ENCODE measurements around the gene SULT6B1.
A peak's percentile ranks its signal among the peaks of the same experiment; 100 is the strongest.
"Not testable (repeated sequence)": the region's sequence is repeated elsewhere in the genome, so short reads cannot be mapped to it uniquely, and the experiment has no call there.

SULT6B1 gene

DNA sequence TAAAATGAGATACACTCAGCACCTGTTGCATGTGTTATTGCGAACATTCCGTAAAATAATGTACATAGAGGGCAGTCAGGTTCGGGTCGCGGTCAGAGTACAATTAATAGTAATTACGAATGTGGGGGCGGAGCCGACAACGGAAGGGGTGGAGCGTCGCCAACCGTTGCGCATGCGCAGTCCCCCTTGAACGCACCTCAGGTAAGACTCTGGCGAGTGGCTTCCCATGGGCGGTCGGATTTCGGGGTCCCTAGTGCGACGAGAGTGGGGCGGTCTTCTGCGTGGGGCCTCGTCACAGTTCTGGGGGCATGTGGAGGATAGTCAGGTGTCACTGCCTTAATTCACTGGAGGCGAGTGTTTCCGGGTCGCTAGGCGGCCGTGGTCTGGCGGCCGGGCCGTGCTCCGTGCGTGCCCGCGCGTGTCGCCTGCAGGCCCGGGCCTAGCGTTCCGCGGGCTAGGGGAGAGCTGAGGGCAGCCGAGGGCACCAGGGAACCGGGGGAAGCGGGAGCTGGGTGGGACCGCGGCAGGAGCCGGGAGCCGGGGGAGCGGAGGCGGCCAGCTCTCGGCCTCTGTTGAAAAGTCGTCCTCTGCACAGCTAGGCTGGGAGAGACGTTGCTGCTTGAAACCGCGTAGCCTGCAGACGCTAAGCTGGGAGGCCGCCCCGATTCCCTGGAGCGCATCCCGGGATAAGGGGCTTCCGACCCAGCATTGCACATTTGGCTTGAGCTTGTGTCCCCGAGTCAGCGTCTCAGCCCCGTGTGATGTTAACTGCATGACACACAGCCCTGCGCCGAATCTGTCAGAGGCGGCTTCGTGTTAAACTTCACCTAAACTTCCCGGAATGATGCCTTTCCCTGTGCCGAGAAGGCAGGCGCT lies 8.1 kb upstream of the SULT6B1 start, which contains the start of gene CEBPZOS:
TSS of gene CEBPZOS (plus strand) at position 177 of the 876 bp plus-strand sequence. CDS start 3,209 bp downstream, outside the sequence.
- Histone ChIP-seq H3K9ac (ENCODE audit: low read length in 2 of 2) (peak within 1 kb of the TSS; percentile 52 to 93), H3K36me3 (ENCODE audit: control insufficient read depth in 2 of 2, insufficient read depth in 2 of 2, low read length in 2 of 2) (peaks cover 3 to 7% of the 10 kb centered on the region in 2 donors)

DNA sequence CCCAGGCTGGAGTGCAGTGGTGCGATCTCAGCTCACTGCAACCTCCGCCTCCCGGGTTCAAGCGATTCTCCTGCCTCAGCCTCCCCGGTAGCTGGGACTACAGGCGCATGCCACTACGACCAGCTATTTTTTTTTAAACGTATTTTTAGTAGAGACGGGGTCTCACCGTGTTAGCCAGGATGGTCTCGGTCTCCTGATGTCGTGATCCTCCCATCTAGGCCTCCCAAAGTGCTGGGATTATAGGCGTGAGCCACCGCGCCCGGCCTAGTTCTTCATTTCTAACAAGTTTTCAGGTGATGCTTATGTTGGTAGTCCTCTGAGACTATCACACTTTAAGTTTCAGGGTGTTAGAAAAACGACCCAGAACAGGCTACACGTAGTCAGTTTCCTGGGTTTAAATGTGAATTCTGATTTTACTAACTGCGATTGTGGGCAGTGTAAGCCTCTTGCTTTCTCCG lies 7.4 kb upstream of the SULT6B1 start:
- Histone ChIP-seq H3K27ac (ENCODE audit: low read length) (peak overlapping the region; percentile 82), H3K4me1 (ENCODE audit: control insufficient read depth, insufficient read depth, low read length) (peaks cover 14% of the 10 kb centered on the region), H3K4me3 (ENCODE audit: low read length in 2 of 2) (peak overlapping the region; percentile 90 to 97), H3K9ac (ENCODE audit: low read length in 2 of 2) (peak overlapping the region; percentile 52 to 93)
- H3K36me3 ChIP-seq (ENCODE audit: control insufficient read depth in 2 of 2, insufficient read depth in 2 of 2, low read length in 2 of 2); H3K27me3 ChIP-seq (ENCODE audit: control insufficient read depth in 1 of 2, insufficient read depth in 2 of 2, low read length in 2 of 2); H3K9me3 ChIP-seq (ENCODE audit: control insufficient read depth in 2 of 2, low read length in 2 of 2): not testable (repeated sequence)

More for the DNA sequence above, 8.1 kb upstream of the SULT6B1 start, which contains the start of gene CEBPZOS:
- Histone ChIP-seq H3K27ac (ENCODE audit: low read length) (peak within 1 kb of the TSS; percentile 82), H3K9me3 (ENCODE audit: control insufficient read depth in 2 of 2, low read length in 2 of 2) (no peaks in the 10 kb centered on the region), H3K27me3 (ENCODE audit: control insufficient read depth in 1 of 2, insufficient read depth in 2 of 2, low read length in 2 of 2) (no peaks in the 10 kb centered on the region), H3K4me3 (ENCODE audit: low read length in 2 of 2) (peak within 1 kb of the TSS; percentile 90 to 97), H3K4me1 (ENCODE audit: control insufficient read depth, insufficient read depth, low read length) (peaks cover 14% of the 10 kb centered on the region)

DNA sequence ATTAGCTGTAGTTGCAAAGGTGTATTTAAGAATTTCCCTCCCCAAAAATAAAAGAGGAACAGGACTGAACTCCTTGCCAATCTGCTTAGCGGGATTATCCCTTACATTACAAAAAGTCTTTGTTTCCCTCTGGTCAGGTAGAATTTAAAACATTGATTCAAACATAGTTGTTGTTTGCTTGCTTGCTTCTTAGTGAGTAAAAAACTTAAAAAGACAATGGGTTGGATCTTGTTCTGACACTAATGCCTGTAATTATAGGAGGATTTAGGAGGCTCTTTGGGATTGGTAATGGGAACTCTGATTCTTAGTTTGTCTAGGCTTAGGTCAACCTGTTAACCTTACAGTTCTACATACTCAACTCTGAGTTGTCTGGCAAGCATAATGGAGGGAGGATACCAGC lies 4.1 kb upstream of the SULT6B1 start:
- Histone ChIP-seq H3K9me3 (ENCODE audit: control insufficient read depth in 2 of 2, low read length in 2 of 2) (no peaks in the 10 kb centered on the region), H3K27me3 (ENCODE audit: control insufficient read depth in 1 of 2, insufficient read depth in 2 of 2, low read length in 2 of 2) (no peaks in the 10 kb centered on the region), H3K27ac (ENCODE audit: low read length) (no peak overlapping the region), H3K9ac (ENCODE audit: low read length in 2 of 2) (no peak overlapping the region), H3K4me3 (ENCODE audit: low read length in 2 of 2) (no peak overlapping the region), H3K4me1 (ENCODE audit: control insufficient read depth, insufficient read depth, low read length) (peaks cover 9% of the 10 kb centered on the region), H3K36me3 (ENCODE audit: control insufficient read depth in 2 of 2, insufficient read depth in 2 of 2, low read length in 2 of 2) (no peaks in the 10 kb centered on the region)

DNA sequence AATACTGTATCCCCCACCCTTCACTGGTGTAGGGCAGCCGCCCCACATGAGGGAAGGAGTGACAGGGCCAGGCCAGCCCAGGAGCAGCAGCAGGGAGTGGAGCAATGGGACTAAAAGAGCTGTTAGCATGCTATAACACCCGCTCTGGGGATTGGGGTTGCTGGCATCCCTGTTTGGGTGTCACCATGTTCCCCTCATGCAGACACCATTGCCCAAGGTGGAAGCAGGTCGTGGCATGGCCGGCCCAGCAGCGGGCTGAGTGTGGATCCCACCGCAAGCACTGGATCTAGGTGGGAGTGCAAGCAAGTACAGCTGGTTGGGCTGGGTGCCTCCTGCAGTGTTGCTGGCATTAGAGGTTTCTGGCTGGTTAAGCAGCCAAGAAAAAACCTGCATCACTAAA lies 3.3 kb upstream of the SULT6B1 start:
- no peak overlapping the region for H3K27ac ChIP-seq (ENCODE audit: low read length)
- no peak overlapping the region for H3K9ac ChIP-seq (ENCODE audit: low read length in 2 of 2)
- H3K27me3 ChIP-seq (ENCODE audit: control insufficient read depth in 1 of 2, insufficient read depth in 2 of 2, low read length in 2 of 2) = no peaks in the 10 kb centered on the region
- H3K4me1 ChIP-seq (ENCODE audit: control insufficient read depth, insufficient read depth, low read length) = peaks cover 3% of the 10 kb centered on the region
- H3K4me3 ChIP-seq (ENCODE audit: low read length in 2 of 2) = no peak overlapping the region
- no peaks in the 10 kb centered on the region for H3K9me3 ChIP-seq (ENCODE audit: control insufficient read depth in 2 of 2, low read length in 2 of 2)
- no peaks in the 10 kb centered on the region for H3K36me3 ChIP-seq (ENCODE audit: control insufficient read depth in 2 of 2, insufficient read depth in 2 of 2, low read length in 2 of 2)

DNA sequence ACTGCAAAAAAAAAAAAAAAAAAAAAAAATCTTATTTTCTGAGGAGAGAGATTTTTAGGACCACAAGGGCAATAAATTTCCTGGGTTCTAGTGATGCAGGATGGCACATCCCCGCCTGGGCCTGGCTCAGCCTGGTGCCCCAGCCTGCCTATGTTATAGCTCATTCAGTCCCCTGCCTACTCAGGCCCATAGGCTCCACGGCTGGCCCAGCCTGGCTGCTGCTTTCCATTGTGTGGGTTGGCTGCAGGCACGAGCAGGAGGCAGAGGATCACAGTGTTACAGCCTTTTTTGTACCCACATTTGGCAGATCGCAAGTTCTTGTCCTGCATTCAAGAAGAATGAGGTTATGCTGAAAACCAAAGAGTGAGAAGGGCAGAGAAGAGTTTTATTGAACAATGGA lies 2.8 kb upstream of the SULT6B1 start:
- Histone ChIP-seq H3K4me3 (ENCODE audit: low read length in 2 of 2) (no peak overlapping the region), H3K36me3 (ENCODE audit: control insufficient read depth in 2 of 2, insufficient read depth in 2 of 2, low read length in 2 of 2) (no peaks in the 10 kb centered on the region), H3K9me3 (ENCODE audit: control insufficient read depth in 2 of 2, low read length in 2 of 2) (no peaks in the 10 kb centered on the region), H3K9ac (ENCODE audit: low read length in 2 of 2) (no peak overlapping the region), H3K4me1 (ENCODE audit: control insufficient read depth, insufficient read depth, low read length) (peaks cover 3% of the 10 kb centered on the region), H3K27me3 (ENCODE audit: control insufficient read depth in 1 of 2, insufficient read depth in 2 of 2, low read length in 2 of 2) (no peaks in the 10 kb centered on the region), H3K27ac (ENCODE audit: low read length) (no peak overlapping the region)

DNA sequence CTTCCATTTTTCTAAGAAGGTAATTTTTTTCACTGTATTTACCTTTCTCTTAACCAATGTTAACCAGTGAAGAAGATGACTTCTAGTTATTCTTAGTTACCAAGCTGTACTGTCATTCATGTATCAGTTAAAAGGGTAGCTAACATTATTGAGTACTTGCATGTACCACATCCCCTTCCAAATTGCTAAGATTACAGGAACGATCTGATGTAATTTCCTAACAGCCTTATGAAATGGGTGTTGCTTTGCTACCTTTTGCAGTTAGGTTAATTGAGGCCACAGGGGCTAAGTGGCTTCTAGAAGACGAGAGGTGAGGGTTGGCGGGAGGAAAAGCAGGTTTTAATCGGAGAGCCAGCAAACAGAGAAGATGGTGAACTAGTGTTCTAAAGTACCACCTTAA lies 1.8 kb upstream of the SULT6B1 start:
- Histone ChIP-seq H3K9me3 (ENCODE audit: control insufficient read depth in 2 of 2, low read length in 2 of 2) (no peaks in the 10 kb centered on the region), H3K4me1 (ENCODE audit: control insufficient read depth, insufficient read depth, low read length) (no peaks in the 10 kb centered on the region), H3K4me3 (ENCODE audit: low read length in 2 of 2) (no peak overlapping the region), H3K27ac (ENCODE audit: low read length) (no peak overlapping the region), H3K27me3 (ENCODE audit: control insufficient read depth in 1 of 2, insufficient read depth in 2 of 2, low read length in 2 of 2) (no peaks in the 10 kb centered on the region), H3K9ac (ENCODE audit: low read length in 2 of 2) (no peak overlapping the region), H3K36me3 (ENCODE audit: control insufficient read depth in 2 of 2, insufficient read depth in 2 of 2, low read length in 2 of 2) (no peaks in the 10 kb centered on the region)

DNA sequence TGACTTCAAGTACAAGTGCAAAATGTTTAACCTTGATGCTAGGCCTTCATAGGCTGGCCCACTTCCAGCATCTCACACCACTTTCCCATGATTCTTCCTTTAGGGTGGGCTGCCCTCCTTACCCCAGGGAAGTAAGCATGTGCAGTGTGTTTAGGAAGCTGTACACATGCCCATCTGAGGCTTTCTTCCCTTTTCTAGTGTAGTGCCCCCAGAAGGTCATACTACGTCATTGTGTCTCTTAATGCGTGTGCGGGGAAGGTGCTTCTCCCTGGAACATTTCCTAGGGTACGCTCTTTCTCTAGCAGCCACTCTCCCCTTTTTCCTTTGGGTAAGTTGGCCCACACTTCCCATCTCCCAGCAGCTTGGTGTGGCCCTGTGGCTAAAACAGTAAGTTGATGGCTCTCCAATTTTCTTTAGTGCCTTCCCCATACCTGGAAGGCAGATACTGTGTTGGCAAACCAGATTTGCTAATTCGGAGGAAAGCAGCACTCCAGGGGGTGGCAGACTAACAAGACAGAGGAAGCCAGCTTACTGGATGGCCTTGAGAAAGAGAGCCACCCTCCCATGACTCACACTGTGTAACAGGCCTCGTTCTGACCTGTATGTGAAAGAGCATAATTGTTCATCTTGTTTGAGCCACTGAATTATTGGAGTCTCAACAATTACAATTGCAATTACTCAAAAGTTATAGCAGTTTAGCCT lies 1.1 kb upstream of the SULT6B1 start:
- Histone ChIP-seq H3K27ac (ENCODE audit: low read length) (no peak overlapping the region), H3K9me3 (ENCODE audit: control insufficient read depth in 2 of 2, low read length in 2 of 2) (no peaks in the 10 kb centered on the region), H3K27me3 (ENCODE audit: control insufficient read depth in 1 of 2, insufficient read depth in 2 of 2, low read length in 2 of 2) (no peaks in the 10 kb centered on the region), H3K4me1 (ENCODE audit: control insufficient read depth, insufficient read depth, low read length) (no peaks in the 10 kb centered on the region), H3K9ac (ENCODE audit: low read length in 2 of 2) (no peak overlapping the region), H3K36me3 (ENCODE audit: control insufficient read depth in 2 of 2, insufficient read depth in 2 of 2, low read length in 2 of 2) (no peaks in the 10 kb centered on the region), H3K4me3 (ENCODE audit: low read length in 2 of 2) (no peak overlapping the region)

DNA sequence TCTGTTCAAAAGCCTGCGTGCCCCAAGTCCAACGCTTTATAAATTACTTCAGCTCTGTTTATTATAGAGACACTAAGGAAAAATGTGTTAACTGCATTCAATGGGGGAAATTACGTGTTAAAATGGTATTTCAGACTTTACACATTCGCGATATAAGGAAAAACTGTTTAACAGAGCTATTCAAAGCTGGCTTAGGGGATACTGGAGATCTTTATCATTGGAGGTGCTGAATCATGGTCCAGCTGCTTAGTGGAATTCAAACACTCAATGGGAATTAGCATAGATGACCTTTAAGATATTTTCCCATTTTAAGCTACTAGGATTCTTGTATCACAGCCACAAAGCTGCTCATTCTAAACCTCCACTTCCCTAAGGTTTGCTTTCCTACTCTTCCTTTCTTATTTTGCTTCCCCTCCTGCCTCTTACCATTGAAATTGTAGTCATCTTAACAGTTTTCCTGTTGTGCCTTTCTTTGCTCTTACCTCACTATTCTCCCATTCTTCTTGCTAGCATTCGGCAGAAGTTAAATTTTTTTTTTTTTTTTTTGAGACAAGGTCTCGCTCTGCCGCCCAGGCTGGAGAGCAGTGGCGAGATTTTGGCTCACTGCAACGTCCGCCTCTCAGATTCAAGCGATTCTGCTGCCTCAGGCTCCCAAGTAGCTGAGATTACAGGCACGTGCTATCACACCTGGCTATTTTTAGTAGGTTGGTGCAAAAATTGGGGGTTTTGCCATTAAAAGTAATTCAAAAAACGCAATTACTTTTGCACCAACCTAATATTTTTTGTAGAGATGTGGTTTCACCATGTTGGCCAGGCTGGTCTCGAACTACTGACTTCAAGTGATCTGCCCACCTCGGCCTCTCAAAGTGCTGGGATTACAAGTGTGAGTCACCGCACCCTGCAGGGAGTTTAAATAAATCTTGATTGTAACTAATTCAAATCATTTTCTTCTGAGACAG lies 6.5 kb downstream of the SULT6B1 start:
- Histone ChIP-seq H3K9me3 (ENCODE audit: control insufficient read depth in 2 of 2, low read length in 2 of 2) (no peaks in the 10 kb centered on the region), H3K27me3 (ENCODE audit: control insufficient read depth in 1 of 2, insufficient read depth in 2 of 2, low read length in 2 of 2) (no peaks in the 10 kb centered on the region), H3K9ac (ENCODE audit: low read length in 2 of 2) (no peak overlapping the region), H3K27ac (ENCODE audit: low read length) (no peak overlapping the region), H3K4me3 (ENCODE audit: low read length in 2 of 2) (no peak overlapping the region), H3K4me1 (ENCODE audit: control insufficient read depth, insufficient read depth, low read length) (no peaks in the 10 kb centered on the region), H3K36me3 (ENCODE audit: control insufficient read depth in 2 of 2, insufficient read depth in 2 of 2, low read length in 2 of 2) (no peaks in the 10 kb centered on the region)

DNA sequence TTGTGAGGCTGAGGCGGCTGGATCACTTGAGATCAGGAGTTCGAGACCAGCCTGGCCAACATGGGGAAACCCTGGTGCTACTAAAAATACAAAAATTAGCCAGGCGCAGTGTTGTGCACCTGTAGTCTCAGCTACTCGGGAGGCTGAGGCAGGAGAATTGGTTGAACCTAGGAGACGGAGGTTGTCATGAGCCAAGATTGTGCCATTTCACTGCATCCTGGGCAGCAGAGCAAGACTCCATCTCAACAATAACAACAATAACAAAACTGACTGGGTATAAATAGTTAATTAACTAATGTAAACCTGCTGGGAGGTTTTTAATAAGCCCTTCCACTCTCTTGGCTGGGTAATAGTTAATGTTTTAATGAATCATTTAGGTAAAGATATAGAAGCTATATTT lies 7.8 kb downstream of the SULT6B1 start:
- Histone ChIP-seq H3K9me3 (ENCODE audit: control insufficient read depth in 2 of 2, low read length in 2 of 2) (no peaks in the 10 kb centered on the region), H3K4me3 (ENCODE audit: low read length in 2 of 2) (no peak overlapping the region), H3K27ac (ENCODE audit: low read length) (no peak overlapping the region), H3K4me1 (ENCODE audit: control insufficient read depth, insufficient read depth, low read length) (no peaks in the 10 kb centered on the region), H3K27me3 (ENCODE audit: control insufficient read depth in 1 of 2, insufficient read depth in 2 of 2, low read length in 2 of 2) (no peaks in the 10 kb centered on the region), H3K36me3 (ENCODE audit: control insufficient read depth in 2 of 2, insufficient read depth in 2 of 2, low read length in 2 of 2) (no peaks in the 10 kb centered on the region), H3K9ac (ENCODE audit: low read length in 2 of 2) (no peak overlapping the region)

DNA sequence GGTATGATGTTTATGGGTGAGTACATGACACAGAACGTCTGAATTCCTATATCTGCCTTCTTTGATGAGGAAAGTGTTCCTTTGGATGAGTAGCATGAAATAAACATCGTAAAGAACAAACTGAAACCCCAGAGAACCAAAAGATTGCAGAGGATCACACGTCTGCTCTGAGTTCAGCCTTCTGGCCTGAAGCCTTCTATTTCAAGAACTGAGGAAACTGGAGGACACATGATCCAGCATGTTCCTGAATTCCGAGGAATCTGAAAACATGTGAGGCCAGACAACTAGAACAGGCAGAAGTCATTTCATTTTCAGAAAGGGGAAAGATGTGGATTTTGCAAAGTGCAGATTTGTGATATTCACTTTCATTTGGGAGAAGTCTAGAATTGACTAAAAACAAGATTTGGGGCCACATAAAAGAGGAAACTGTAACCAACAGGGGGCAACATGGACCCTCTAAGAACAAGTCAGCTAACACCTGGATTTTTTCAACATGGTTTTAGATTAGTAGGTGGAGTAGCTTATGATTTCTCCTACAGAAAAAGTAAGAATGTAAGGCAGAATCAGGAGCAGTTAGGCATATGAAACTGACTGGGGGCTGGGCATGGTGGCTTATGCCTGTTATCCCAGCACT lies 8.3 kb downstream of the SULT6B1 start:
- no peak overlapping the region for H3K27ac ChIP-seq (ENCODE audit: low read length)
- no peaks in the 10 kb centered on the region for H3K36me3 ChIP-seq (ENCODE audit: control insufficient read depth in 2 of 2, insufficient read depth in 2 of 2, low read length in 2 of 2)
- H3K9ac ChIP-seq (ENCODE audit: low read length in 2 of 2) = no peak overlapping the region
- no peaks in the 10 kb centered on the region for H3K9me3 ChIP-seq (ENCODE audit: control insufficient read depth in 2 of 2, low read length in 2 of 2)
- no peak overlapping the region for H3K4me3 ChIP-seq (ENCODE audit: low read length in 2 of 2)
- H3K4me1 ChIP-seq (ENCODE audit: control insufficient read depth, insufficient read depth, low read length) = no peaks in the 10 kb centered on the region
- H3K27me3 ChIP-seq (ENCODE audit: control insufficient read depth in 1 of 2, insufficient read depth in 2 of 2, low read length in 2 of 2) = no peaks in the 10 kb centered on the region
